ENCODE measurements around the gene UXS1.
A peak's percentile ranks its signal among the peaks of the same experiment; 100 is the strongest.

The UXS1 gene

DNA sequence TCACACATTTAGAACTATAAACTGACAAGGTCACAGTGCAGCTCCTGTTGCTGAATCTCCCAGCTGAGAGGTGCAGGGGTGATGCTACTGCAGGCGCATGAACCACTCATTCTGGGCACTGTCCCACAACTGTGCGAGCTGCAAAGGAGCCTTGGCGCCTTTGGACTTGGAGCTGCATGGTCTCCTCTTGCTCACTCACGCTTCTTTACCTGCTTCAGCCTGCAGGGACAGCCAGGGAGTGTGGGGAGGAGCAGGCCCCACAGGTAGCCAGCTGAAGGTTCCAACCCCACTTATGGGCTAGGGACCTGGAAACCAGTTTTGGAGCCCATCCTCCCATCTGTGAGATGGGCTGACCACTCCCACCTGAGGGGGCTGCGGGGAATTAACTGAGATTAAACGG, 75.0 kb downstream of the UXS1 start:
- TF ChIP-seq, protein P1, sequence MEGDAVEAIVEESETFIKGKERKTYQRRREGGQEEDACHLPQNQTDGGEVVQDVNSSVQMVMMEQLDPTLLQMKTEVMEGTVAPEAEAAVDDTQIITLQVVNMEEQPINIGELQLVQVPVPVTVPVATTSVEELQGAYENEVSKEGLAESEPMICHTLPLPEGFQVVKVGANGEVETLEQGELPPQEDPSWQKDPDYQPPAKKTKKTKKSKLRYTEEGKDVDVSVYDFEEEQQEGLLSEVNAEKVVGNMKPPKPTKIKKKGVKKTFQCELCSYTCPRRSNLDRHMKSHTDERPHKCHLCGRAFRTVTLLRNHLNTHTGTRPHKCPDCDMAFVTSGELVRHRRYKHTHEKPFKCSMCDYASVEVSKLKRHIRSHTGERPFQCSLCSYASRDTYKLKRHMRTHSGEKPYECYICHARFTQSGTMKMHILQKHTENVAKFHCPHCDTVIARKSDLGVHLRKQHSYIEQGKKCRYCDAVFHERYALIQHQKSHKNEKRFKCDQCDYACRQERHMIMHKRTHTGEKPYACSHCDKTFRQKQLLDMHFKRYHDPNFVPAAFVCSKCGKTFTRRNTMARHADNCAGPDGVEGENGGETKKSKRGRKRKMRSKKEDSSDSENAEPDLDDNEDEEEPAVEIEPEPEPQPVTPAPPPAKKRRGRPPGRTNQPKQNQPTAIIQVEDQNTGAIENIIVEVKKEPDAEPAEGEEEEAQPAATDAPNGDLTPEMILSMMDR (IDR thresholded peaks at IDR 0.05; ENCODE audit: low read length, missing control alignments), result no peak
- H3K4me3 ChIP-seq (replicated peaks; ENCODE audit: low read depth, low read length), result no peak overlapping the region
- DNase-seq (ENCODE audit: low read depth), result no peak

DNA sequence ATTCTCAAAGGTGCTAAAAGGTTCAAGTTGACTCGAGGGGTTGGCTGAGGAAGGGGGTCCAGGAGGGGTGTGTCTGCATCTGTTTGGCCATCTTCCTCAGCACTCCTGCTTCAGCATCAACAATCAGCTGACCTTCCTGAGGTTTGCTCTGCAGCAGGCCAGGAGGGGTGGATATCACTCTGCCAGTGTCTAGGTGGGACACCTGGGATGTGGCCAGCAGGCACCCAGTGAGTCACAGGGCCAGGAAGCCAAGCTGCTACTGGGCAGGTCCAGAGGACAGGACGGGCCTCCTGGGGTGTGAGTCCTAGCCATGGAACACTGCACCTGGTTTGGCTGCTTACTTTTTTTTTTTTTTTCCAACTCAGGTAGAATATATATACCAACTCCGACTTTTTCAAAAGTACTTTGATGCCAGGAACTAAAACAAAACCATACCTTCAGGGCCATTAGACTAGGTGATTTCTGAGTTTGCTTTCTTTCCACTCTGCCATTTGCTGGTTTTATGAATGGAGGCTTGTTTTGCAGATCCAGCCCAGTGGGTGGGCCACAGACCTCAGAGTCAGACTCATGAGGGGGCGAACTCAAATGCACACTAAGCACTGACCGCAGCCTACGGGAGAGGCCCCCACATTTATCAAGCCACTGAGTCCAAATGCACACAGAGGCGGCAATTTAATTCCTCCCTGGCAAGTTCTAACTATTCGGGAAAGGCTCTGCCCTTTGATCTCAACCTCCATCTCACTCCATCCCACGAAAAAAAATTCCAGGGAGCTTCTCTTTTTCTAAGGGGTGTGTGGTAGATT, 76.0 kb downstream of the UXS1 start:
- DNase-seq (ENCODE audit: low read depth), result no peak
- no peak overlapping the region for H3K4me3 ChIP-seq (replicated peaks; ENCODE audit: low read depth, low read length)
- TF ChIP-seq, protein P1 (IDR thresholded peaks at IDR 0.05; ENCODE audit: low read length, missing control alignments), result no peak

DNA sequence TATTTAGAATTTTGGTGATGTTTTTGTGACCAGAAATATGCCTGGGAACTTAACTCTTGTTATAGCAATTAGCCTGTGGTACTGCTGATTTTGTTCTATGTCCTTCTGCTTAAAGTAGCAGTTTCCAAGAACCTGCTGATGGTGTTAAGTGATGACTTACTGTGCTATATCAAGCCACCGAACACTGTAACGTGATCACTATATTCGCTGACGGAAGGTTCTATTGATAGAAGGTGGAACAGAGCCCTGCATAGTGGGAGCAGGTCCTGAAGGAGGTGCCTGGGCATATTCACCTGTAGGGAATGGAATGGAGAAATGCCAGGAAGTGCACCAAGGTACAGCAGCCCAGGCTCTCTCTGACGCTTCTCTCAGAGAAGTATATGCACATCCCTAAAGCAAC, 76.8 kb downstream of the UXS1 start:
- TF ChIP-seq, protein P1 (IDR thresholded peaks at IDR 0.05; ENCODE audit: low read length, missing control alignments), result no peak
- H3K4me3 ChIP-seq (replicated peaks; ENCODE audit: low read depth, low read length), result no peak overlapping the region
- no peak for DNase-seq (ENCODE audit: low read depth)

DNA sequence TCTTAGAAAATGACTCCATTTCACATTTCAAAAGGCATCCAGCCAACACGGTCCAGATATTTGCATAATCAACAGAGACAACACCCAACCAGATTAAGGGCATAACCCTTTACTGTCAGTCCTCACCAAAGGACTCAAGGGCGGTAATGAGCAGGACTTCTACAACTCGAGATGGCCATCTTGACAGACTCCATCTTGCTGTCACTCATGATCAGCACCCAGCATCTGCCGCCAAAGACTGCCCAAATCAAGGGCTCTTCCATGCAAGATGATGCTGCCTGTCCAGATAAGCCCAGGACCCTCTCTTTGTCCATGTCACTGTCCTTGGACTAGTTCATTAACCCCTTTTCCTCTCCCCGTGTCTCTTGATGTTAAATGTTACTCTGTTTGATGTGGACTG, 77.9 kb downstream of the UXS1 start:
- TF ChIP-seq, protein P1 (IDR thresholded peaks at IDR 0.05; ENCODE audit: low read length, missing control alignments), result no peak
- no peak overlapping the region for H3K4me3 ChIP-seq (replicated peaks; ENCODE audit: low read depth, low read length)
- no peak for DNase-seq (ENCODE audit: low read depth)

DNA sequence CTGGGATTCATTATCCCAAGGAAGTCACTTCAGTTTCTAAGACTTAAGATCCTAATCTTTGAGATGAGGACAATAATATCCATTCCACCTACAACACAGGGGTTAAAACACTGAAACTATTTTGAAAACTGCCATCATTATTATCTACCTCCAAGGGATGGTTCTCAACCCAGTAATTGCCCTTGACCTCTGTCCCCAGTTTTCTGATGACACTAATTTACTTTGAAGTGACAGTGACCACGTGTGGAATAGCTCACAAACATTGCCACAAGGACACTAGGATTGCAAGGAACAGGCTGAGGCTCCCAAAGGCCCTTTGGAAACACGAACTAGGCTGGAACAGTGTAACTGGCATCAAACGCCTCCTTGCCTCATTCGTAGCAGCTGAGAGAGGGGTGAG, 78.4 kb downstream of the UXS1 start:
- no peak for DNase-seq (ENCODE audit: low read depth)
- TF ChIP-seq, protein P1 (IDR thresholded peaks at IDR 0.05; ENCODE audit: low read length, missing control alignments), result no peak
- no peak overlapping the region for H3K4me3 ChIP-seq (replicated peaks; ENCODE audit: low read depth, low read length)

DNA sequence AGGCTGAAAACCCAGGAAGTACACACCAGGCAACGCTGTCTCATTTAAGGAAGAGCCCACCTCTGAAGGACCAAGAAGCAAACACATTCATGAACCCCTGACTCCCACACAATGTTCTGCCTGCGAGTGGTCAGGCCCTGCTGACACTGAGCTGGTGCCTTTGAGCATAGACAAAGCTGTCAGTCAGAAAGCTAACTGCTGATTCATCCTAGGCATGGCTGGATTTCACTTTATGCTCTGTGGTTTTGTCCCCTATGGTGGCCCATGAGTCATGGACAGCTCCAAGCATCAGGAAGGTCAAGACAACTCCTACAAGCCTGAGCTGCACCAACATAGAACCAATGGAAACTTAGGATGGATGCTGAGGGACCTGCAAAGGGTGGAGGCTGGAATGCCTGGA, 78.9 kb downstream of the UXS1 start:
- TF ChIP-seq, protein P1 (IDR thresholded peaks at IDR 0.05; ENCODE audit: low read length, missing control alignments), result no peak
- no peak overlapping the region for H3K4me3 ChIP-seq (replicated peaks; ENCODE audit: low read depth, low read length)
- peak; percentile 45 for DNase-seq (ENCODE audit: low read depth)

DNA sequence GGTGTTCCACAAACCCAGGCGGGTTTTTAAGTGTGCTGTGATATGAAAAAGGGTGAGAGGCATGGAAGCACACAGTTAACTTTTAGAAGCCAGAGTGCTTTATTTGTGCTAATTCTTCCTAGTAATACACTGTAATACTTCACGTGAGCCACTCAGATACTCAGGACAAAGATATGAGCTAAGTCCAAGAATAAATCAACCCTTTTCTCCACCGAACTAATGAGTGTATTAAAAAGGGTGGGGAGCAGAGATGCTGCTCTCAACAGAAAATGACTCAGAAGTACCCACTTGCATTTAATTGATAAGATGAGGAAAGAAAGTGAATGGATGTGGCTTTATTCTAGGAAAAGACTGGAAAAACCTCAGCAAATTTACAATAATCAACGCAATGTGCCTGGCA, 79.9 kb downstream of the UXS1 start:
- no peak for DNase-seq (ENCODE audit: low read depth)
- H3K4me3 ChIP-seq (replicated peaks; ENCODE audit: low read depth, low read length), result no peak overlapping the region
- TF ChIP-seq, protein P1 (IDR thresholded peaks at IDR 0.05; ENCODE audit: low read length, missing control alignments), result no peak
